H1 (cell line): Measurements from ENCODE around the gene HOXB5. TPM values are rescaled to one million over a fixed set of nuclear protein-coding genes. Genes with fewer than 3 reads are reported as not detected.

Experiments
- BACH1 ChIP-seq: IDR thresholded peaks from 2 replicates; pipeline ENCODE4 v1.6.1; 2012; ENCODE audit warnings: low read length, improper control_type of control experiment
- BCL11A ChIP-seq, 2 experiments: IDR thresholded peaks; one replicate each; pipeline ENCODE4 v1.6.1; 2011; ENCODE audit warnings: low read depth in 2 of 2, low read length in 2 of 2, mild to moderate bottlenecking in 2 of 2
- CHD2 ChIP-seq: IDR thresholded peaks from 2 replicates; pipeline ENCODE4 v1.6.1; 2012; ENCODE audit warnings: low read length, improper control_type of control experiment
- CREB1 ChIP-seq: IDR thresholded peaks from 2 replicates; pipeline ENCODE4 v1.6.1; 2012; ENCODE audit warnings: inconsistent platforms
- HDAC6 ChIP-seq: IDR thresholded peaks from one replicate; pipeline ENCODE4 v1.7.1; 2012; ENCODE audit warnings: low read depth, mild to moderate bottlenecking, inconsistent platforms, low read length, moderate library complexity
- MAFK ChIP-seq: IDR thresholded peaks from 2 replicates; pipeline ENCODE4 v1.6.1; 2012; ENCODE audit warnings: low read depth, mild to moderate bottlenecking, improper control_type of control experiment, low read length
- NRF1 ChIP-seq: IDR thresholded peaks from 2 replicates; pipeline ENCODE4 v1.6.1; 2011; ENCODE audit warnings: mild to moderate bottlenecking, low read depth, low read length, improper control_type of control experiment
- PHF8 ChIP-seq: fragments of 200-600 bp; sonication (generic); conservative IDR thresholded peaks from 2 replicates; pipeline ENCODE4 v1.7.1; 2012; ENCODE audit warnings: low read depth, mild to moderate bottlenecking, inconsistent platforms, low read length, moderate library complexity
- POLR2A ChIP-seq, 2 experiments: IDR thresholded peaks; 1 replicate in 1 of 2; 2 replicates in 1 of 2; pipeline ENCODE4 v1.6.1; 2011; ENCODE audit warnings: low read depth in 2 of 2, low read length in 2 of 2, mild to moderate bottlenecking in 2 of 2; ENCODE audit errors: control extremely low read depth in 1 of 2
- POLR2AphosphoS5 ChIP-seq: IDR thresholded peaks from 2 replicates; pipeline ENCODE4 v1.6.1; 2011; ENCODE audit warnings: low read depth, low read length
- RAD21 ChIP-seq, 2 experiments: IDR thresholded peaks in 1 of 2; conservative IDR thresholded peaks in 1 of 2; 2 replicates each; pipeline ENCODE4 v1.6.1; 2011; ENCODE audit warnings: low read depth in 2 of 2, low read length in 2 of 2, improper control_type of control experiment in 1 of 2, inconsistent platforms in 1 of 2, mild to moderate bottlenecking in 1 of 2, moderate library complexity in 1 of 2
- RNF2 ChIP-seq: fragments of 200-900, 300-1000 bp; sonication (generic); IDR thresholded peaks from 2 replicates; pipeline ENCODE4 v1.7.1; 2016; ENCODE audit warnings: borderline replicate concordance, low read depth, mild to moderate bottlenecking, antibody characterized with exemption, low read length; ENCODE audit not compliant: poor library complexity, severe bottlenecking; ENCODE audit errors: missing control alignments
- TAF7 ChIP-seq: optimal IDR thresholded peaks from 2 replicates; pipeline ENCODE3; 2011; ENCODE audit warnings: low read depth, mild to moderate bottlenecking, inconsistent platforms, low read length, moderate library complexity, borderline replicate concordance
- TCF12 ChIP-seq: IDR thresholded peaks from 2 replicates; pipeline ENCODE4 v1.6.1; 2011; ENCODE audit warnings: low read depth, mild to moderate bottlenecking, low read length
- YY1 ChIP-seq: IDR thresholded peaks from 2 replicates; pipeline ENCODE4 v1.6.1; 2011; ENCODE audit warnings: low read depth, mild to moderate bottlenecking, low read length
- ZNF274 ChIP-seq: IDR thresholded peaks from 2 replicates; pipeline ENCODE4 v1.7.0; 2012; ENCODE audit warnings: low read length, borderline replicate concordance; ENCODE audit errors: extremely low read depth
- polyA plus RNA-seq, 7 experiments: library from polyadenylated mRNA; depleted of rRNA in 3 of 7; stranded (reverse) in 5 of 7; unstranded in 2 of 7; fragments of >200 nt in 5 of 7; fragments of 200-250 nt in 2 of 7; gene quantifications; 1 replicate in 5 of 7; 2 replicates in 1 of 7; 4 replicates in 1 of 7; pipeline versions ENCODE4 v1.2.1 to v1.2.3, GENCODE V29; 2011 to 2013; ENCODE audit warnings: missing spikeins in 2 of 7, mixed read lengths in 2 of 7
- total RNA-seq: library from RNA; stranded (reverse); fragmentation: NEBNext Ultra II Directional; extraction: Animal tissue kit (Norgen Biotek cat#: 25700); gene quantifications from 2 replicates; pipeline ENCODE4 v1.2.1, GENCODE V29; 2021

Gene HOXB5
- total and polyA plus RNA-seq, 2 of the 8 experiments (the other 6 are each of a cell fraction or from before 2014, with no cell fraction given) = not detected

DNA sequence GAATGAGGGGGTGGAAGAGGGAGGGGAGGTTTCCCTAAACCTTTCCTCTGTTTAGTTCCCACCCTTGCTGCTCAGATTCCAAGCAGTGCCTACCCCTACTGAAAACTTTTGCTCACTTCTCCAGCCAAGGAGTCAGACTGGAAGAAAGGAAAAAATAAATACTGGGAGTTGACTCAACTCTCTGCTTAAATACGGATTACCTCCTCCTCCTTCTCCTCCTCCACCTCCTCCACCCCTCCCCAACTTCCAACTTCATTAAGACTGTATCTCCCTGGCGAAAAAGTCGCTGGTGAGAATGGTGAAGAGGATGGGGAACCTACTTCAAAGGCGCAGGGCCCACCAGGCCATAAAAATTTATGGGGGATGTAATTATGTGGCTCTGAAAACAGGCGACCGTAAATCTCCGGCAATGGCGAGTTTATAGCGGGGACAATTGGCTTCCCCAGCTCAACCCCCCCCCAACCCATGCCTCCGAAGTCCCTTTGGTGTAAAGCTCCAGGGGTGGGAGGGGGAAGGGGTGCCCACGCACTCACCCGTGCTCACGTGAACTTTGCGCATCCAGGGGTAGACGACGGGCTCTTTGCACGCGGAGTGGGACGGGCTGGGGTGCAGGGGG is 16.1 kb downstream of the HOXB5 start (continued):
- TF ChIP-seq TCF12 (no peak), CREB1 (no peak), POLR2AphosphoS5 (no peak), MAFK (no peak), NRF1 (no peak), CHD2 (no peak), RNF2 (peak; percentile 43), HDAC6 (no peak), POLR2A (IDR thresholded peaks at IDR 0.05; ENCODE audit: control extremely low read depth in 1 of 2, low read depth in 2 of 2, low read length in 2 of 2) (no peak), BCL11A (IDR thresholded peaks at IDR 0.05; ENCODE audit: low read depth in 2 of 2, low read length in 2 of 2) (no peak), PHF8 (no peak), TAF7 (no peak), ZNF274 (no peak), RAD21 (IDR thresholded peaks at IDR 0.05 in 1 of 2, conservative IDR thresholded peaks at IDR 0.05 in 1 of 2; ENCODE audit: low read depth in 2 of 2, low read length in 2 of 2) (no peak), YY1 (no peak), BACH1 (no peak)
- TF ChIP-seq, all 59 proteins: peak for 4
